Epithelial cell of esophagus (primary cell): ENCODE measurements around the gene OR6C2.
"Not testable (repeated sequence)": the region's sequence is repeated elsewhere in the genome, so short reads cannot be mapped to it uniquely, and the experiment has no call there.

Experiments used
- DNase-seq: peaks from one replicate; pipeline ENCODE4 v3.0.0; 2010; ENCODE audit warnings: low read depth
- H3K4me3 ChIP-seq: 2 replicates; pipeline ENCODE4 v1.5.1; 2011; ENCODE audit warnings: mild to moderate bottlenecking, low read length, control low read depth
- TF ChIP-seq, protein P1 (sequence below): IDR thresholded peaks from 2 replicates; pipeline ENCODE4 v1.5.1; 2011; ENCODE audit warnings: low read depth, mild to moderate bottlenecking, low read length, control low read depth, inconsistent platforms; ENCODE audit not compliant: insufficient read depth; ENCODE audit errors: missing control alignments

The OR6C2 gene

DNA sequence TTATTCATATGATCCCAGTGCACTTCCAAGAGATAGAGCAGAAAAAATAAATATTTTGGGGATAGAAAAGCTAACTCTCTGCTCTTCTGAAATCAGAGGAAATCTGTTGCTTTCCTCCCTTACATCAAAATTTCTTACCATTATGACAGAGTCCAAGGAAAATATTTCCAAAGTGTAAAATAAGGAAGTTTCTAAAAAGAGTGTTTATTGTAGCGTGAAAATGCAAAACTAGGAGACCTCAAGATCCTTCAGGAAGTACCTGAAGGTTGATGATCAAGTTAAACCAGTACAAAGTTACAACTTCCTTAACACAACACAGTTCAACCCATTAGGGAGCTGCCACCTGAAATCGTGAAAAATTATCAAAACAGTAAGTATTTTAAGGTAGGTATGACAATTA lies at the start of gene OR6C2:
TSS of gene OR6C2 (plus strand) at position 301 of the 400 bp plus-strand sequence. CDS start 8,138 bp downstream, outside the sequence.
- TF ChIP-seq, protein P1, sequence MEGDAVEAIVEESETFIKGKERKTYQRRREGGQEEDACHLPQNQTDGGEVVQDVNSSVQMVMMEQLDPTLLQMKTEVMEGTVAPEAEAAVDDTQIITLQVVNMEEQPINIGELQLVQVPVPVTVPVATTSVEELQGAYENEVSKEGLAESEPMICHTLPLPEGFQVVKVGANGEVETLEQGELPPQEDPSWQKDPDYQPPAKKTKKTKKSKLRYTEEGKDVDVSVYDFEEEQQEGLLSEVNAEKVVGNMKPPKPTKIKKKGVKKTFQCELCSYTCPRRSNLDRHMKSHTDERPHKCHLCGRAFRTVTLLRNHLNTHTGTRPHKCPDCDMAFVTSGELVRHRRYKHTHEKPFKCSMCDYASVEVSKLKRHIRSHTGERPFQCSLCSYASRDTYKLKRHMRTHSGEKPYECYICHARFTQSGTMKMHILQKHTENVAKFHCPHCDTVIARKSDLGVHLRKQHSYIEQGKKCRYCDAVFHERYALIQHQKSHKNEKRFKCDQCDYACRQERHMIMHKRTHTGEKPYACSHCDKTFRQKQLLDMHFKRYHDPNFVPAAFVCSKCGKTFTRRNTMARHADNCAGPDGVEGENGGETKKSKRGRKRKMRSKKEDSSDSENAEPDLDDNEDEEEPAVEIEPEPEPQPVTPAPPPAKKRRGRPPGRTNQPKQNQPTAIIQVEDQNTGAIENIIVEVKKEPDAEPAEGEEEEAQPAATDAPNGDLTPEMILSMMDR = no peak
- H3K4me3 ChIP-seq = no peak within 1 kb of the TSS

GRCh38 chr12:55396326-55396725 lies 47.5 kb upstream of the OR6C2 start:
- no peak overlapping the region for H3K4me3 ChIP-seq
- TF ChIP-seq, protein P1 = no peak
- no peak for DNase-seq

More for the DNA sequence above, at the start of gene OR6C2:
- peak; percentile 3 for DNase-seq

GRCh38 chr12:55400229-55400628 lies 43.6 kb upstream of the OR6C2 start, which contains the start of gene OR6C65:
Gene OR6C65, plus strand, starts transcription at chr12:55400529. Its CDS starts 0 bp downstream, at chr12:55400529.
- no peak for DNase-seq
- TF ChIP-seq, protein P1 = no peak
- H3K4me3 ChIP-seq = no peak within 1 kb of the TSS

- no peak for DNase-seq
- no peak overlapping the region for H3K4me3 ChIP-seq
- TF ChIP-seq, protein P1 = no peak
Observed at GRCh38 chr12:55407866-55408265, 36.0 kb upstream of the OR6C2 start.

DNA sequence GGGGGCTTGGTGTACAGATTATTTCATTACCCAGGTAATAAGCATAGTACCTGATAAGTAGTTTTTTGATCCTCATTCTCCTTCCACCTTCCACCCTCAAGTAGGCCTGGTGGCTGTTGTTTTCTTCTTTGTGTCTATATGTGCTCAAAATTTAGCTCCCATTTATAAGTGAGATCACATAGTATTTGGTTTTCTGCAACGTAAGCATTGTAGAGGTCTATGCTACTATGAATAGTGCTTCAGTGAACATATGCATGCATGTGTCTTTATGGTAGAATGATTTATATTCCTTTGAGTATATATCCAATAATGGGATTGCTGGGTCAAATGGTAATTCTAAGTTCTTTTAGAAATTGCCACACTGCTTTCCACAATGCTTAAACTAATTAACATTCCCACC lies 34.7 kb upstream of the OR6C2 start:
- DNase-seq, H3K4me3 ChIP-seq: not testable (repeated sequence)

DNA sequence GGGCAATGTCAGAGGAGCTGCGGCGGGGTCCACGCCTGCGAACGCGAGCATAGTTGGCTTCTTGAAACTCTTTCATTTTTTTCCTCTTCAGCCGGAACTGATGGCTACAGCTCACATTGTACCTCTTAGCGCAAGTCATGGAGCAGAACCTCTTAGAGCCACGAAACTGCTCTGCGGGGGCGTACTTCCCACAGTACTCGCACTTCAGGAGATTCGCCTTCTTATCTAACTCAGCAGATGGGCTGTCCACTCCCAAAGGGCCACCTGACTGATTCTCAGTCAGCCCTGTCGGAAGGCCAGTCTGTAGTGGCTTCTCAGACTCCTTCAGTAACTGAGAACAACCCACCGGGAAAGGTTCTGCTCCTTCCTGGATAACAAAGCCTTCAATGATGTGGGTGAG lies 31.7 kb upstream of the OR6C2 start:
- H3K4me3 ChIP-seq, DNase-seq: not testable (repeated sequence)

DNA sequence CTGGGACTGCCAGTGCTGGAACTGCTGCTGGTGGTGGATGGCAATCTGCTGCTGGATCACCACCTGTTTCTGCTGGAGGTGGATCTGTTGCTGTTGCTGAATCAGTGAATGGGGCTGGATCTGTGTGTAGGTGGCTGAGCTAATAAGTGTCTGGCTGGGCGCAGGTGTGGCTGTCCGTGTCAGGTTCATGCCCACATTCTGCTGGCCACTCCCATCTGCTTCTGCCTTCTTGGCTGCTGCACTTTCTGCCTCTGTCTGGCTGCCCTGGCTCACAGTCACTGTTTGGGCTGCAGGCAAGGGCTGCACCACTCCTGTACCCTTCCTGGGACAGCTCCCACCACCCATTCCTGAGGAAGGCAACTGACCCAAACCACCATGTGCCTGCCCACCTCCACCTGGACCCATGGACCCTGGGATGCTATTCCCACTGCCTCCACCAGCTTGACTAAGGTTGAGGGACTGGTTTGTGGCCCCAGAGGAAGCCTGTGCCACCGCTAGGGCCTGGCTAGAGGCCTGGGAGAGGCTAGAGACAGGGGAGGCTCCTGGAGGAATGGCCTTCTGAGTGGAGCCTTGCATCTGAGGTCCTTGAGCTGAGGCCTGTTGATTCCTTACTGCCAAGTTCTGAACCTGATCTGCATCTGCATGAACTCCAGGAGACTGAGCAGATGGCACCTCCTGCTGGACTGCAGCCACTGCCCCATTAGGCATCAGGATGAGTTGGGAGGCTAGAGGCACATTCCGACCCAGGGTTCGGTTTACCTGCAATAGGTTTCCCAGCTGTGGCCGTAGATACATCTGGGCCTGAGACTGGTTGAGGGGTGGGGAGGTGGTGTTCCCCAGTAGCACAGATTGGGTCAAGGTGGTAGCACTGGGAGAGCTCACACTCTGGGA lies 30.1 kb upstream of the OR6C2 start:
- H3K4me3 ChIP-seq, DNase-seq: not testable (repeated sequence)

- not testable (repeated sequence) for DNase-seq, H3K4me3 ChIP-seq
Observed at GRCh38 chr12:55414396-55414823, 29.5 kb upstream of the OR6C2 start.

DNA sequence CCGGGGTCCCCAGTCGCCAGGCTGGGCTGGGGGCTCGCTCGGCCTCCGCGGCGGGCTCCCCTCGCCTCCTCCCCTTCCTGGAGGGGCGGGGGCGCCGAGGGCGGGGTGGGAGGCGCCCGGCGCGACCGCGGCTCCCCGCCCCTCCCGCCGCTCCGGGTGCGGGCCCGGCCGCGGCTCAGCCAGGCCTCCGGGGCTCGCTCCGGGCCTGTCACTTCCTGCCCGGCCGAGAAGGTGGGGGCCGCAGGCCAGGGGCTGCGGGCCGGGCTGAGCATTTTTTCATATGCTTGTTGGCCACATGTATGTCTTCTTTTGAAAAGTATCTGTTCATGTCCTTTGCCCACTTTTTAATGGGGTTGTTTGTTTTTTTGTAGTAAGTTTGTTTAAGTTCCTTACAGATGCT lies 29.0 kb upstream of the OR6C2 start:
- H3K4me3 ChIP-seq = not testable (repeated sequence)

More for the DNA sequence above, 29.0 kb upstream of the OR6C2 start:
- DNase-seq = not testable (repeated sequence)
